ENCODE data around the gene RALY.

RALY gene

DNA sequence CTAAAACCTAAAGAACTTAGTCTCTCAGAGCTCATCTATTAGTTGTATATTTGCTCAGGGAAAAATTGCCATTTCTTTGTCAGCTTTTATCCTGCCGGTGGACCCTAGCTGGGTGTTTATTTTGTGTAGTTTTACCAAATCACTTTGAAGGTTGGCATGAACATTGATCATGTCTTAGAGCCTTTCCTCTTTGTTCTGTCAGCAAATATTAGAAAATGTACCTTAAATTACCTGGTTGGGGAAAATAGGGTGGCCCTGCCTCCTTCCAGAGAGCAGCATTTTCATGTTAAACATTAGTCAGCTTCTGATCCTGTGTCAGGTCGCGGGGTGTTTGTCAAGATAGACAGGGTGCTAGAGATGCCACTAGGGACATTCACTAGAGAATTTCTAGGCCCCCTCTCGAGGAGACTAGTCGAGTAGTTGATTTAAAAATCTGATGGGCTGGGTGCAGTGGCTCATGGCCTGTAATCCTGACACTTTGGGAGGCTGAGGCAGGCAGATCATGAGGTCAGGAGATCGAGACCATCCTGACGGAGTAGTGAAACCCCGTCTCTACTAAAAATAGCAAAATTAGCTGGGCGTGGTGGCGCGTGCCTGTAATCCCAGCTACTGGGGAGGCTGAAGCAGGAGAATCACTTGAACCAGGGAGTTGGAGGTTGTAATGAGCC is 11.2 kb downstream of the RALY start:
- no peak overlapping the region for H3K4me3 ChIP-seq (ENCODE audit: low read depth, low read length)
- TF ChIP-seq, protein P1, sequence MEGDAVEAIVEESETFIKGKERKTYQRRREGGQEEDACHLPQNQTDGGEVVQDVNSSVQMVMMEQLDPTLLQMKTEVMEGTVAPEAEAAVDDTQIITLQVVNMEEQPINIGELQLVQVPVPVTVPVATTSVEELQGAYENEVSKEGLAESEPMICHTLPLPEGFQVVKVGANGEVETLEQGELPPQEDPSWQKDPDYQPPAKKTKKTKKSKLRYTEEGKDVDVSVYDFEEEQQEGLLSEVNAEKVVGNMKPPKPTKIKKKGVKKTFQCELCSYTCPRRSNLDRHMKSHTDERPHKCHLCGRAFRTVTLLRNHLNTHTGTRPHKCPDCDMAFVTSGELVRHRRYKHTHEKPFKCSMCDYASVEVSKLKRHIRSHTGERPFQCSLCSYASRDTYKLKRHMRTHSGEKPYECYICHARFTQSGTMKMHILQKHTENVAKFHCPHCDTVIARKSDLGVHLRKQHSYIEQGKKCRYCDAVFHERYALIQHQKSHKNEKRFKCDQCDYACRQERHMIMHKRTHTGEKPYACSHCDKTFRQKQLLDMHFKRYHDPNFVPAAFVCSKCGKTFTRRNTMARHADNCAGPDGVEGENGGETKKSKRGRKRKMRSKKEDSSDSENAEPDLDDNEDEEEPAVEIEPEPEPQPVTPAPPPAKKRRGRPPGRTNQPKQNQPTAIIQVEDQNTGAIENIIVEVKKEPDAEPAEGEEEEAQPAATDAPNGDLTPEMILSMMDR (conservative IDR thresholded peaks at IDR 0.05; ENCODE audit: low read depth, low read length), result no peak
- no peak for DNase-seq (ENCODE audit: low read depth)

DNA sequence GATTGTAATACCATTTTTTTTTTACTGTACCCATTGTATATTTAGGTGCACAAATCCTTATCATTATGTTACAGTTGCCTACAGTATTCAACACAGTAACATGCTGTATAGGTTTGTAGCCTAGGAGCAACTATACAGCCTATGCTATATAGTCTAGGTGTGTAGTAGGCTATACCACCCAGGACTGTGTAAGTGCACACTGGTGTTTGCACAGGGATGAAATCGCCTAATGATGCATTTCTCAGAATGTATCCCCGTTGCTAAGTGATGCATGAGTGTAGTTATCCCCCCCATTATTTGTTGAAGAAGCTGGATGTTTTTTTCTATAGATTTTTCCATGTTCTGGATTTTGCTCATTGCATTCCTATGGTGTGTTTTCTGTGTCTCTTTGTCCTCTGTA is 12.9 kb downstream of the RALY start:
- TF ChIP-seq, protein P1 (conservative IDR thresholded peaks at IDR 0.05; ENCODE audit: low read depth, low read length), result no peak
- no peak for DNase-seq (ENCODE audit: low read depth)
- no peak overlapping the region for H3K4me3 ChIP-seq (ENCODE audit: low read depth, low read length)

DNA sequence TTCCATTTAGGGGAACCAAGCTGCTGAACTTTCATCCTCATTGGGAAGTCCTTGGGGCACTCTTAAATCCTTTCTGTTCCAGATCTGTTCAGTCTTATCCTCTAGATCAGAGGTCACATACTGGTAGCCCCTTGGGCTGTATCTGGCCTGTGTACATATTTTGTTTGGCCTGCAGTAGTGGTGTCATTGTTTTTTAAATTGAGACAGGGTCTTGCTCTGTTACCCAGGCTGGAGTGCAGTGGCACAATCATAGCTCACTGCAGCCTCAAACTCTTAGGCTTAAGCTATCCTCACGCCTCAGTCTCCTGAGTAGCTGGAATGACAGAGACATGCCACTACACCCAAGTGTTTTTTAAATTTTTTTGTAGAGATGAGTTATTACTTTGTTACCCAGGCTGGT is 14.8 kb downstream of the RALY start:
- no peak for DNase-seq (ENCODE audit: low read depth)
- TF ChIP-seq, protein P1 (conservative IDR thresholded peaks at IDR 0.05; ENCODE audit: low read depth, low read length), result no peak
- no peak overlapping the region for H3K4me3 ChIP-seq (ENCODE audit: low read depth, low read length)

DNA sequence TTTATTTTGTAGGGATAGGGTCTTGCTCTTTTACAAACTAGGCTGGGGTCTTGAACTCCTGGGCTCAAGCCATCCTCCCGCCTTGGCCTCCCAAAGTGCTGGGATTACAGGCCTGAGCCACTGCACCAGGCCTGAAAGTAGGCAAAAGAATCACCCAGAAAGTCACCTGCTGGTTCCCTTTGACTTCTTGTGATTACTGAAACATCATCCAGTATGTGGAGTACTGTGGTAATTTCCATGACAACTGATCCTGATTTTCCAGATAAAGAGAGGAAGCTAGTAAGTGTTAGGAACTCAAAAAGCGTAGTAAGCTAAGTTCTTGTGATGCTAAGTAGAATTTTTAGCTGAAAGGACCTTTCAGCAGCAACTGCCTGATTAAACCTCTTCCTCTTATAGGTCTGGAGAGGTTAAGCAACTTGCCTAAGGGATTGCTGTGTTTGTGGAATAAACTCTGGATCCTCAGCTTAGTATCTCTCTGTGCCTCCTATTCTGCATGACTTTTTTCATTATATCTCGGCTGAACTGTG is 16.8 kb downstream of the RALY start:
- TF ChIP-seq, protein P1 (conservative IDR thresholded peaks at IDR 0.05; ENCODE audit: low read depth, low read length), result no peak
- no peak overlapping the region for H3K4me3 ChIP-seq (ENCODE audit: low read depth, low read length)
- no peak for DNase-seq (ENCODE audit: low read depth)

DNA sequence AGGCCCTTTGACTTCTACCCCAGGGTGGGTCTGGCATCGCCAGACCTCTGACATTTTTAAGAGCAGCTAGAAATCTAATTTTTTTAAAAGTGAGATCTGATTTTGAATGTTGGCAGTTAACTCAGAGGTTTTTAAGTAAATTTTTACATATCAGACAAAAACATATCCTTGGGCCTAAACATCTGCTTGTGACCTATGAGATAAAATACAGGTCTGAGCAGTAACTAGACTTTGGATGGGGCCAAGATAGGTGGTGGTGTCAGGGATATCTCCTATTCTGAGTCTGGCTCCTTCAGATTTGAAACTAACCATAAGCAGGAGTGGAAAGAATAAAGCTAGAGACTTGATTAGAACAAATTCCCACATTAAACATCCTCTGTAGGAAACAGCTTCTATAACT is 17.6 kb downstream of the RALY start:
- DNase-seq (ENCODE audit: low read depth), result no peak
- no peak overlapping the region for H3K4me3 ChIP-seq (ENCODE audit: low read depth, low read length)

DNA sequence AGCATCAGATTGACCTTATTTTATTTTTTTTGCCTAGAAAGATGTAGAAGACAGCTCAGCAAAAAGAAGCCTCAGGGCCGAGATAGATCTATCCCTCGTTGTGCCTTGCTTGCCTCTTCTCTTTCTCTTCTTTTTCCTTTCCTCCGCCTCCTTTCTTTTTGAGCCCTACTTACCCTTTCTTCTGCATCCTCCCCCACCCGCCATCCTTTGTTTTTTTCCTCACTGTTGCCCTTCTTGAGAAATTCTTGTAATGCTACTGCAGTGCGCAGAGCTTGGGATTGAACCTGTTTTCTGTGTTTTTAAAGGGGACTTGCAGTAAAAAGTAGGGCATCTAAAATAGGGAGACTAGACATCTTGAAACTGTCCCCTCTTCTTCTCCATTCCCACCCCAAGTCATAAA is 18.6 kb downstream of the RALY start:
- TF ChIP-seq, protein P1 (conservative IDR thresholded peaks at IDR 0.05; ENCODE audit: low read depth, low read length), result no peak
- DNase-seq (ENCODE audit: low read depth), result no peak
- no peak overlapping the region for H3K4me3 ChIP-seq (ENCODE audit: low read depth, low read length)

More for the DNA sequence above, 17.6 kb downstream of the RALY start:
- TF ChIP-seq, protein P1 (conservative IDR thresholded peaks at IDR 0.05; ENCODE audit: low read depth, low read length), result no peak

DNA sequence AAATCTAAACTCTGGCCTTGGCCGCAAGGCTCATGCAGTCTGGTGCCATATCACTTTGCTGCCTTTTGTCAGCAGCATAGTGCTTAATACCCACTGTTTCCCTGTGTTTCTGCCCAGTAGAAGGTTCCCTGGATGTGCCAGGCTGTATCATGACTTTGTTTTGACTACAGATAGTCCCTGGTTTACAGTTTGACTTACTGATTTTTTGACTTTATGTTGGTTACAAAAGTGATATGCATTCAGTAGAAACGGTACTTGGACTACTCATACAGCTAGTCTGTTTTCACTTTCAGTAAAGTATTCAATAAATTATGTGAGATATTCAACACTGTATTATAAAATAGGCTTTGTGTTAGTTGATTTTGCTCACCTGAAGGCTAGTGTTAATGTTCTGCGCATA is 19.0 kb downstream of the RALY start:
- TF ChIP-seq, protein P1 (conservative IDR thresholded peaks at IDR 0.05; ENCODE audit: low read depth, low read length), result no peak
- H3K4me3 ChIP-seq (ENCODE audit: low read depth, low read length), result no peak overlapping the region
- DNase-seq (ENCODE audit: low read depth), result no peak

All from choroid plexus epithelial cell (primary cell).